ENCODE measurements around the gene SPTBN1. TPM values are rescaled to one million over a fixed set of nuclear protein-coding genes. Genes with fewer than 3 reads are reported as not detected.

Gene SPTBN1
- total and polyA plus RNA-seq, 3 donors from 2014 or later = 143 to 366 (median 278) TPM

DNA sequence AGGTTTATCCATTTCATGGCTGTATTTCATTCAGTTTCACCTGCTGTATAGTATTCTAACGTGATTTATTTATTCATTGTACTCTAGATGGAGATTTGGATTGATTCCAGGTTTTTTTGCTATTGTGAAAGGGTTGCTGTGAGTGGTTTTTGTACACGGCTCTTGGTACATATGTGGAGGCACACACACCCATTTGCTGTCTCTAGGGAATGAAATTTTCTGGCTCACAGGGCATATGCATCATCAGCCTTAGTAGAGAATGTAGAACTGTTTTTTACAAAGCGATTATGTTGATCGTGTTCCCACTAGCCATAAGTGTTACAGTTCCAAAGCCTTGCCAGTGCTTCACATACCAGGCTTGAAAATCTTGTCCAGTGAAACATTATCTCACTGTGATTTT lies 5.1 kb downstream of the SPTBN1 start:
- intact Hi-C loops (cut with DNase I; ENCODE audit: low total_unique reads) = no loop called here
- H3K27ac ChIP-seq = peak overlapping the region; percentile 41 to 98
- no peaks in the 10 kb centered on the region for H3K9me3 ChIP-seq
- DNase-seq = no peak
- TF ChIP-seq, protein P1, sequence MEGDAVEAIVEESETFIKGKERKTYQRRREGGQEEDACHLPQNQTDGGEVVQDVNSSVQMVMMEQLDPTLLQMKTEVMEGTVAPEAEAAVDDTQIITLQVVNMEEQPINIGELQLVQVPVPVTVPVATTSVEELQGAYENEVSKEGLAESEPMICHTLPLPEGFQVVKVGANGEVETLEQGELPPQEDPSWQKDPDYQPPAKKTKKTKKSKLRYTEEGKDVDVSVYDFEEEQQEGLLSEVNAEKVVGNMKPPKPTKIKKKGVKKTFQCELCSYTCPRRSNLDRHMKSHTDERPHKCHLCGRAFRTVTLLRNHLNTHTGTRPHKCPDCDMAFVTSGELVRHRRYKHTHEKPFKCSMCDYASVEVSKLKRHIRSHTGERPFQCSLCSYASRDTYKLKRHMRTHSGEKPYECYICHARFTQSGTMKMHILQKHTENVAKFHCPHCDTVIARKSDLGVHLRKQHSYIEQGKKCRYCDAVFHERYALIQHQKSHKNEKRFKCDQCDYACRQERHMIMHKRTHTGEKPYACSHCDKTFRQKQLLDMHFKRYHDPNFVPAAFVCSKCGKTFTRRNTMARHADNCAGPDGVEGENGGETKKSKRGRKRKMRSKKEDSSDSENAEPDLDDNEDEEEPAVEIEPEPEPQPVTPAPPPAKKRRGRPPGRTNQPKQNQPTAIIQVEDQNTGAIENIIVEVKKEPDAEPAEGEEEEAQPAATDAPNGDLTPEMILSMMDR (IDR thresholded peaks at IDR 0.05) = no peak
- no peak for TF ChIP-seq POLR2A (IDR thresholded peaks at IDR 0.05)
- no peak overlapping the region for H3K4me3 ChIP-seq
- 37 to 43% methylated on average over 4 of the region's 4 CpGs for WGBS, 2 donors
- no peaks in the 10 kb centered on the region for H3K27me3 ChIP-seq
- peaks cover 41% of the 10 kb centered on the region for H3K4me1 ChIP-seq
- no peaks in the 10 kb centered on the region for H3K36me3 ChIP-seq (ENCODE audit: low read depth, missing control alignments)

DNA sequence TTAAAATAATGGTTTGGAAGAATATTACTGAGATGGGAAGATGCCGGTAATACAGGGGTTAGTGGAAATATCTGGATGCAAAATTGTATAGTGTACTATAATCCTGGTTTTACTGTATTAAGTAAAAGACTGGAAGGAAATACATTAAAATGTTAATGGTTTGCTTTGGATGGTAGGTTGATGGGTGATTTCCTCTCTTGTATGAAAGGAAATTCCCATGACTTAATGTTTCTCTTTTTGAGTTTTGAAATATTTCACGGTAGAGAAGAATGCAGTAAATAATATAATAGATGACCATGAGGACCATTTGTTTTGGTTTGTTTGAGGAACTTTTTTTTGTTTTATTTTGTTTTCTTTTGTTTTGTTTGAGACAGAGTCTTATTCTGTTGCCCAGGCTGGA lies 8.2 kb downstream of the SPTBN1 start:
- DNase-seq = no peak
- 55 to 56% methylated on average over 2 of the region's 2 CpGs for WGBS, 2 donors
- no peaks in the 10 kb centered on the region for H3K36me3 ChIP-seq (ENCODE audit: low read depth, missing control alignments)
- H3K9me3 ChIP-seq = no peaks in the 10 kb centered on the region
- no peak for TF ChIP-seq POLR2A (IDR thresholded peaks at IDR 0.05)
- TF ChIP-seq, protein P1 (IDR thresholded peaks at IDR 0.05) = no peak
- peaks cover 55% of the 10 kb centered on the region for H3K4me1 ChIP-seq
- peak overlapping the region; percentile 16 to 62 for H3K27ac ChIP-seq
- intact Hi-C loops (cut with DNase I; ENCODE audit: low total_unique reads) = no loop called here
- H3K4me3 ChIP-seq = no peak overlapping the region
- no peaks in the 10 kb centered on the region for H3K27me3 ChIP-seq

DNA sequence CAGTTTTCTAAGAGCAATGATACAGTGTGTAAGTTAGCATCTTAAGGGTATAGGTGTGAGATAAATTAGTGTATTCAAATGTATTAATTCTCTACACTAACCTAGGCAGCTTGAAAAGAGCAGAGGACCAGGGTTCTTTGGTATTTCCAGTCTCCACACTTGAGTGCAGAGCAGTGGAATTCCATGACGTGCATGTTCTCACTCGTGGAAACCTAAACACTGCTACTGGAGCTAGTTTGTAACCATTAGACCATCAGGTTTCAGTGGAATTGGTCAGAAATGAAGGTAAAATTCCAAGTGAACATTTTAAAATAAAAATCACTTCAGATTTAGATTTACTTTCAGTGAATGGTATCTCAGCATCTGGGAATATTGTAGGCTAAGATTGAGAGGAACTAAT lies 9.0 kb downstream of the SPTBN1 start:
- no peaks in the 10 kb centered on the region for H3K9me3 ChIP-seq
- no peak for DNase-seq
- TF ChIP-seq, protein P1 (IDR thresholded peaks at IDR 0.05) = no peak
- no peak for TF ChIP-seq POLR2A (IDR thresholded peaks at IDR 0.05)
- H3K4me3 ChIP-seq = no peak overlapping the region
- peaks cover 61% of the 10 kb centered on the region for H3K4me1 ChIP-seq
- intact Hi-C loops (cut with DNase I; ENCODE audit: low total_unique reads) = no loop called here
- no peaks in the 10 kb centered on the region for H3K27me3 ChIP-seq
- peak overlapping the region; percentile 16 to 62 for H3K27ac ChIP-seq
- no peaks in the 10 kb centered on the region for H3K36me3 ChIP-seq (ENCODE audit: low read depth, missing control alignments)
- WGBS, 2 donors = 37 to 63% methylated on average over 2 of the region's 2 CpGs

DNA sequence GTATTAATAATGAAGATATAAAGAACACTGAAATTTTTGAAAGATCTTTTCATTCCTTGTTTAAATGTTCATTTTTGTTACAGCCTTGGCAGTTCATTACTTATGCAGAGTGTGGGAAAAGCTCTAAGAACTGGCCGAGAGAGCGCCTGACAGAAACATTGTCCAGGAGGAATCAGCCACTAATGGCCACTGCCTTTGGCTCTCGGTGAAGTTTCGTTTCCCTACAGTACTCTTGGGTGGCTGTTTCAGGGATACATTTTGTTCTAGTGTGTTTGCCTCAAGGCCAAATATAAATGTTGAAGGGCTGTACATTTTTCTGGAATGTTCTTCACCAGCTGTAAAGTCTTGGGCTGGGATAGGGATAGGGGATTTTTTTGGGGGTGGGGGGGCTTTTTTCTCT lies 10.7 kb downstream of the SPTBN1 start:
- 28 to 41% methylated on average over 4 of the region's 4 CpGs for WGBS, 2 donors
- peaks cover 61% of the 10 kb centered on the region for H3K4me1 ChIP-seq
- DNase-seq = peak; percentile 63
- H3K9me3 ChIP-seq = no peaks in the 10 kb centered on the region
- intact Hi-C loops (cut with DNase I; ENCODE audit: low total_unique reads) = no loop called here
- H3K27ac ChIP-seq = peak overlapping the region; percentile 72 to 83
- H3K36me3 ChIP-seq (ENCODE audit: low read depth, missing control alignments) = no peaks in the 10 kb centered on the region
- TF ChIP-seq, protein P1 (IDR thresholded peaks at IDR 0.05) = no peak
- TF ChIP-seq POLR2A (IDR thresholded peaks at IDR 0.05) = no peak
- no peaks in the 10 kb centered on the region for H3K27me3 ChIP-seq
- H3K4me3 ChIP-seq = no peak overlapping the region

DNA sequence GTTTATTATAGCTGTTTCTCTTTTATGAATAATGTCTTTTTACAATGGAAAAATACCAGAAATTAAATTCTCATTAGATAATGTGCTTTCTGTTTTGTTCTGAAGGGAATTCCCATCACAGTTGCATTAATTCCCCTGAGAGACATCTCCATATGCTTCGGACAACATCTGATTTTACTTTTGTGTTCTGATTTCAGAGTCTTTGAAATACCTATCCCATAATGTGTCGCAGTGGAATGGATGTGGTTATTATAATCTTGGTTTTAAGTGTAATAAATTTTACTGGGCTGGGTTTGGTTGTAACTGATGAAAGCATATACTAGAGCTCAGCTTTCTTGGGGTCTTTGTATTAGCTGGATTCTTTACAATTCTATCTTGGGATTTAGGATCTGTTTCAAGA lies 12.5 kb downstream of the SPTBN1 start:
- DNase-seq = no peak
- WGBS, 2 donors = 56 to 68% methylated on average over 2 of the region's 2 CpGs
- no peaks in the 10 kb centered on the region for H3K36me3 ChIP-seq (ENCODE audit: low read depth, missing control alignments)
- no peaks in the 10 kb centered on the region for H3K27me3 ChIP-seq
- H3K4me3 ChIP-seq = no peak overlapping the region
- H3K4me1 ChIP-seq = peaks cover 53% of the 10 kb centered on the region
- peak overlapping the region; percentile 70 to 83 for H3K27ac ChIP-seq
- H3K9me3 ChIP-seq = no peaks in the 10 kb centered on the region
- TF ChIP-seq, protein P1 (IDR thresholded peaks at IDR 0.05) = no peak
- TF ChIP-seq POLR2A (IDR thresholded peaks at IDR 0.05) = no peak
- intact Hi-C loops (cut with DNase I; ENCODE audit: low total_unique reads) = no loop called here
